ENCODE measurements around the gene GARIN5A.

The GARIN5A gene

DNA sequence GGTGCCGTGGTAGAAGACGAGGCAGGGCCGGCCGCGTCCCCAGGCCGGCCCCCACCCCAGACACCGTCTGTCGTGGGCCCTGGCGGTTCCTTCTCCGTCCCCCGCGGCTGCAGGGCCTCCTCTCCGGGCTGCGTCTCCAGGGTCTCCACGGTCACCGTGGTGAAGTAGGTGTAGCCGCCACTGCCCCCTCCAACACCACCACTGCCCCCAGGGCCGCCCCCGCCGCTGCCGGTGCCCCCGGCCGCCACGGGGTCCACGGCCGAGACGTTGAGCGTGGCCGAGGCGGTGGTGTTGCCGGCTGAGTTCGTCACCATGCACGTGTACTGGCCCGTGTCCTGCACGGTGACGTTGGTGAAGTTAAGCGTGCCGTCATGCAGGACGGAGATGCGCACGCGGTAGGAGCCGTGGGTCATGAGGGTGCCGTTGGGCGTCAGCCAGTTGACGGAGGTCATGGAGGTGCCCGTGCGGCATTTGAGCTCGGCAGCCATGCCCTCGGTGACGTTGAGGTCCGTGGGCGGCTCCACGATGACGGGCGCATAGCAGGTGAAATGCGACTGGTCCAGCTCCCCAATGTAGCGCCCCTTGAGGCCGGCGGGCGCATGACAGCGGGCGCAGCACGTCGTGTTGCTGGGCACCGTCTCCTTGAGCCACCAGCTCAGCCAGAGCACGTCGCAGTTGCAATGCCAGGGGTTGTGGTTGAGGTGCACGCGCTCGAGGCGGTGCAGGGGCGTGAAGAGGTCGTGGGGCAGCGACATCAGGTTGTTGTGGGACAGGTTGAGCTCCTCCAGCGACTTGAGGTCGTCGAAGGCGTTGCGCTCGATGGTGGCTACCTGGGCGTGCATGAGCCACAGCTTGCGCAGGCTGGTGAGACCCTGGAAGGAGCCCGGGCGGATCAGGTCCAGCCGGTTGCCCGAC lies 41.7 kb upstream of the GARIN5A start:
- H2AFZ ChIP-seq (ENCODE audit: low read depth): no peak overlapping the region
- H3K36me3 ChIP-seq (ENCODE audit: insufficient read depth): no peaks in the 10 kb centered on the region
- H3K4me2 ChIP-seq: no peak overlapping the region
- H3K4me3 ChIP-seq (IDR thresholded peaks at IDR 0.05; ENCODE audit: insufficient read depth, low read depth, low read length): no peak overlapping the region
- H3K79me2 ChIP-seq (ENCODE audit: insufficient read depth, low read depth): no peaks in the 10 kb centered on the region
- TF ChIP-seq, protein P1, sequence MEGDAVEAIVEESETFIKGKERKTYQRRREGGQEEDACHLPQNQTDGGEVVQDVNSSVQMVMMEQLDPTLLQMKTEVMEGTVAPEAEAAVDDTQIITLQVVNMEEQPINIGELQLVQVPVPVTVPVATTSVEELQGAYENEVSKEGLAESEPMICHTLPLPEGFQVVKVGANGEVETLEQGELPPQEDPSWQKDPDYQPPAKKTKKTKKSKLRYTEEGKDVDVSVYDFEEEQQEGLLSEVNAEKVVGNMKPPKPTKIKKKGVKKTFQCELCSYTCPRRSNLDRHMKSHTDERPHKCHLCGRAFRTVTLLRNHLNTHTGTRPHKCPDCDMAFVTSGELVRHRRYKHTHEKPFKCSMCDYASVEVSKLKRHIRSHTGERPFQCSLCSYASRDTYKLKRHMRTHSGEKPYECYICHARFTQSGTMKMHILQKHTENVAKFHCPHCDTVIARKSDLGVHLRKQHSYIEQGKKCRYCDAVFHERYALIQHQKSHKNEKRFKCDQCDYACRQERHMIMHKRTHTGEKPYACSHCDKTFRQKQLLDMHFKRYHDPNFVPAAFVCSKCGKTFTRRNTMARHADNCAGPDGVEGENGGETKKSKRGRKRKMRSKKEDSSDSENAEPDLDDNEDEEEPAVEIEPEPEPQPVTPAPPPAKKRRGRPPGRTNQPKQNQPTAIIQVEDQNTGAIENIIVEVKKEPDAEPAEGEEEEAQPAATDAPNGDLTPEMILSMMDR (conservative IDR thresholded peaks at IDR 0.05; ENCODE audit: low read depth, low read length): peak; percentile 32; the same call in 1 of the 2 replicates
- H3K9ac ChIP-seq: no peak overlapping the region
- no peaks in the 10 kb centered on the region for H3K4me1 ChIP-seq (ENCODE audit: low read depth, poor library complexity, severe bottlenecking)
- H4K20me1 ChIP-seq (ENCODE audit: insufficient read depth): no peaks in the 10 kb centered on the region
- H3K27me3 ChIP-seq (ENCODE audit: insufficient read depth, low read depth): peaks cover 38% of the 10 kb centered on the region
- no peak overlapping the region for H3K27ac ChIP-seq

DNA sequence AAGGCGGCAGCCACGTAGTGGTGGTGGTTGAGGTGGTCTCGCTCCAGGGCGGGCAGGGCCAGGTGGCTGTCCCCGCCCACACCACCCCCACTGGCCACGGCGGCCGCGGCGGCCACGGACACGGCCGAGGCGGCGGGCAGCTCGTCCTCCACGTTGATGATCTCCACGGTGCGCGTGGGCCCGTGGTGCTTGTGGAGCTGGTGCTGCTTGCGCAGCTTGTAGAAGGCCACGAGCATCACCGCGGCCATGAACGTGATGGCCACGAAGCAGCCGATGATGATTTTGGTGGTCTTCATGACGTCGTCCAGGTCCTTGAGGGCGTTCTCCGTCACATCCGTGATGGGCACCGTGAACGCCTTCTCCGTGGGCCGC lies 41.0 kb upstream of the GARIN5A start:
- Histone ChIP-seq H3K4me1 (ENCODE audit: low read depth, poor library complexity, severe bottlenecking) (no peaks in the 10 kb centered on the region), H2AFZ (ENCODE audit: low read depth) (no peak overlapping the region), H3K36me3 (ENCODE audit: insufficient read depth) (no peaks in the 10 kb centered on the region), H3K27me3 (ENCODE audit: insufficient read depth, low read depth) (peaks cover 36% of the 10 kb centered on the region), H3K4me3 (IDR thresholded peaks at IDR 0.05; ENCODE audit: insufficient read depth, low read depth, low read length) (no peak overlapping the region), H3K79me2 (ENCODE audit: insufficient read depth, low read depth) (no peaks in the 10 kb centered on the region), H4K20me1 (ENCODE audit: insufficient read depth) (no peaks in the 10 kb centered on the region), H3K9ac (no peak overlapping the region), H3K27ac (no peak overlapping the region), H3K4me2 (no peak overlapping the region)
- TF ChIP-seq, protein P1 (conservative IDR thresholded peaks at IDR 0.05; ENCODE audit: low read depth, low read length): no peak

DNA sequence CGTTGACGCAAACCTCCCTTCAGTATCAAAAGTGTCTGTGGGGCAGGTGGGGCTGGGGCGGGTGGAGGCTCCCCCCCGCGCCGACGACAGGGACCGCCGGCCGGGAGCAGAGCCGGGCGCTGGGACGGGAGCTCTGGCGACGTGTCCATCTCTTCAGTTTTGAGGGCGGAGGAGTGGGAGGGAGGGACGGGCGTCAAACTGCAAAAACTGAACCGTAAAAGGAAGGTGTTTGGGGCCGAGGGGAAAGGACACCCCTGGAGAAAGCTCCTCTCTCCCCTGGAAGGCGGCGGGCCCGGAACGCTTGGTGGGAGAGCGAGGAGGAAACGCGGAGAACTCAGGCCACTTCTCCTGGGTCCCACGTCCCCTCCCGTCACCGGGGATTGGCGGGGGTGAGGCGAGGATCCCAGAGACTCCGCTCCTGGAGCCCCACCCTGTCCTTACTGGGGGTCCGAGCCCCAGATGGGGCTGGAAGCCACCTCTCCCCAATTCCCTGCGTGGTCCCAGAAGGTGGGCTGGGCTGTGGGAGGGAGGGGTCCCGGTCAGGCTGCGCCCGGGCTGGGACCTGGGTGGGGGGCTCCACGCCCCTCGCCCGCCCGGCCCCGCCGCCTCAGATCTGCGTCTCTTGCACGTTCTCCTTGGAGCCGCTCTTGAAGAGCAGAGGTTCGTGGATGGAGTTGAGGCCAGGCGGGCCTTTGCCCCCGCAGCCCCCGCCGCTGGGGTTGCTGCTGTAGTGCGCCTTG lies 40.5 kb upstream of the GARIN5A start:
- Histone ChIP-seq H3K4me1 (ENCODE audit: low read depth, poor library complexity, severe bottlenecking) (no peaks in the 10 kb centered on the region), H3K79me2 (ENCODE audit: insufficient read depth, low read depth) (no peaks in the 10 kb centered on the region), H3K9ac (no peak overlapping the region), H4K20me1 (ENCODE audit: insufficient read depth) (no peaks in the 10 kb centered on the region), H2AFZ (ENCODE audit: low read depth) (no peak overlapping the region), H3K4me2 (no peak overlapping the region), H3K27me3 (ENCODE audit: insufficient read depth, low read depth) (peaks cover 30% of the 10 kb centered on the region), H3K36me3 (ENCODE audit: insufficient read depth) (no peaks in the 10 kb centered on the region), H3K27ac (no peak overlapping the region), H3K4me3 (IDR thresholded peaks at IDR 0.05; ENCODE audit: insufficient read depth, low read depth, low read length) (no peak overlapping the region)
- TF ChIP-seq, protein P1 (conservative IDR thresholded peaks at IDR 0.05; ENCODE audit: low read depth, low read length): no peak

DNA sequence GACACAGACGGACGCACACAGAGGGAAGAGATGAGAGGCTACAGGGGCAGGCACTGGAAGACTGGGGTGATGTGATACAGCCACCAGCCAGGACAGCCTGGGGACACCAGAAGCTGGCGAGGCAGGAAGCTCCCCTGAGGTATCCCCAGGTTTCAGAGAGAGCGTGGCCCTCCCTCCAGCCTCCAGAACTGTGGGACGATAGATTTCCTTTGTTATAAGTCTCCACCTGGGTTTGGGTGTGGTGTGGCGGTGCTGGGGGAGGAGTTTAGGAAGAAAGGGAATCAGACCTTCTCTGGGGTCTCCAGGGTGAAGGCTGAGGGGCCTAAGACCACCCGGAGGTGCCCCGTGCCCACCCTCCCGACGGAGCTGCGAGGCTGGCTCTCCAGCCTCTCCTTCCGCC lies 39.8 kb upstream of the GARIN5A start:
- Histone ChIP-seq H4K20me1 (ENCODE audit: insufficient read depth) (no peaks in the 10 kb centered on the region), H3K4me1 (ENCODE audit: low read depth, poor library complexity, severe bottlenecking) (no peaks in the 10 kb centered on the region), H3K27me3 (ENCODE audit: insufficient read depth, low read depth) (peaks cover 25% of the 10 kb centered on the region), H2AFZ (ENCODE audit: low read depth) (no peak overlapping the region), H3K4me3 (IDR thresholded peaks at IDR 0.05; ENCODE audit: insufficient read depth, low read depth, low read length) (no peak overlapping the region), H3K79me2 (ENCODE audit: insufficient read depth, low read depth) (no peaks in the 10 kb centered on the region), H3K36me3 (ENCODE audit: insufficient read depth) (no peaks in the 10 kb centered on the region), H3K27ac (no peak overlapping the region), H3K9ac (no peak overlapping the region), H3K4me2 (no peak overlapping the region)
- TF ChIP-seq, protein P1 (conservative IDR thresholded peaks at IDR 0.05; ENCODE audit: low read depth, low read length): no peak

Measured in KMS-11 (cell line).